ENCODE results near the gene PRKD2. TPM values are rescaled to one million over a fixed set of nuclear protein-coding genes. Genes with fewer than 3 reads are reported as not detected.

The PRKD2 gene
- total RNA-seq, 1 donor = 9.0 TPM

GRCh38 chr19:46723471-46723870 lies 6.6 kb upstream of the PRKD2 start:
- no peaks in the 10 kb centered on the region for H3K27me3 ChIP-seq (ENCODE audit: insufficient read depth, low read length)
- no peaks in the 10 kb centered on the region for H3K9me3 ChIP-seq (ENCODE audit: low read depth, low read length)
- H3K27ac ChIP-seq (ENCODE audit: low read depth, low read length) = no peak overlapping the region
- H3K4me2 ChIP-seq (ENCODE audit: insufficient read depth, low read length) = no peak overlapping the region
- no peaks in the 10 kb centered on the region for H3K4me1 ChIP-seq (ENCODE audit: insufficient read depth, low read length)
- peaks cover 88% of the 10 kb centered on the region for H3K36me3 ChIP-seq (ENCODE audit: insufficient read depth, low read length)
- H3K79me2 ChIP-seq (ENCODE audit: insufficient read depth, low read length) = peaks cover 18% of the 10 kb centered on the region
- H2AFZ ChIP-seq (ENCODE audit: low read length) = no peak overlapping the region
- peak; percentile 72 for DNase-seq (ENCODE audit: insufficient read length, low spot score, missing footprints)
- no peak for TF ChIP-seq CTCF (IDR thresholded peaks at IDR 0.05; ENCODE audit: extremely low read depth, low read depth, low read length)
- no peak overlapping the region for H3K4me3 ChIP-seq (ENCODE audit: insufficient read depth, low read length)
- peaks cover 29% of the 10 kb centered on the region for H4K20me1 ChIP-seq (ENCODE audit: insufficient read depth, low read length)

- no peak overlapping the region for H2AFZ ChIP-seq (ENCODE audit: low read length)
- no peak for DNase-seq (ENCODE audit: insufficient read length, low spot score, missing footprints)
- no peaks in the 10 kb centered on the region for H3K4me1 ChIP-seq (ENCODE audit: insufficient read depth, low read length)
- peaks cover 13% of the 10 kb centered on the region for H3K79me2 ChIP-seq (ENCODE audit: insufficient read depth, low read length)
- no peak for TF ChIP-seq CTCF (IDR thresholded peaks at IDR 0.05; ENCODE audit: extremely low read depth, low read depth, low read length)
- peaks cover 87% of the 10 kb centered on the region for H3K36me3 ChIP-seq (ENCODE audit: insufficient read depth, low read length)
- no peaks in the 10 kb centered on the region for H3K9me3 ChIP-seq (ENCODE audit: low read depth, low read length)
- no peak overlapping the region for H3K27ac ChIP-seq (ENCODE audit: low read depth, low read length)
- H3K27me3 ChIP-seq (ENCODE audit: insufficient read depth, low read length) = no peaks in the 10 kb centered on the region
- no peak overlapping the region for H3K4me2 ChIP-seq (ENCODE audit: insufficient read depth, low read length)
- peaks cover 25% of the 10 kb centered on the region for H4K20me1 ChIP-seq (ENCODE audit: insufficient read depth, low read length)
- H3K4me3 ChIP-seq (ENCODE audit: insufficient read depth, low read length) = no peak overlapping the region
These were observed 6.1 kb upstream of the PRKD2 start for GRCh38 chr19:46723023-46723461.

GRCh38 chr19:46722421-46723022 lies 5.6 kb upstream of the PRKD2 start:
- no peaks in the 10 kb centered on the region for H3K9me3 ChIP-seq (ENCODE audit: low read depth, low read length)
- H3K27ac ChIP-seq (ENCODE audit: low read depth, low read length) = no peak overlapping the region
- DNase-seq (ENCODE audit: insufficient read length, low spot score, missing footprints) = peak; percentile 84
- peaks cover 20% of the 10 kb centered on the region for H4K20me1 ChIP-seq (ENCODE audit: insufficient read depth, low read length)
- no peaks in the 10 kb centered on the region for H3K4me1 ChIP-seq (ENCODE audit: insufficient read depth, low read length)
- H3K4me3 ChIP-seq (ENCODE audit: insufficient read depth, low read length) = no peak overlapping the region
- no peak for TF ChIP-seq CTCF (IDR thresholded peaks at IDR 0.05; ENCODE audit: extremely low read depth, low read depth, low read length)
- H3K79me2 ChIP-seq (ENCODE audit: insufficient read depth, low read length) = peaks cover 8% of the 10 kb centered on the region
- H3K27me3 ChIP-seq (ENCODE audit: insufficient read depth, low read length) = no peaks in the 10 kb centered on the region
- no peak overlapping the region for H2AFZ ChIP-seq (ENCODE audit: low read length)
- H3K36me3 ChIP-seq (ENCODE audit: insufficient read depth, low read length) = peaks cover 84% of the 10 kb centered on the region
- no peak overlapping the region for H3K4me2 ChIP-seq (ENCODE audit: insufficient read depth, low read length)

GRCh38 chr19:46722004-46722380 lies 5.1 kb upstream of the PRKD2 start:
- H3K9me3 ChIP-seq (ENCODE audit: low read depth, low read length) = no peaks in the 10 kb centered on the region
- no peak for TF ChIP-seq CTCF (IDR thresholded peaks at IDR 0.05; ENCODE audit: extremely low read depth, low read depth, low read length)
- peaks cover 19% of the 10 kb centered on the region for H4K20me1 ChIP-seq (ENCODE audit: insufficient read depth, low read length)
- H3K4me2 ChIP-seq (ENCODE audit: insufficient read depth, low read length) = no peak overlapping the region
- H3K79me2 ChIP-seq (ENCODE audit: insufficient read depth, low read length) = peaks cover 3% of the 10 kb centered on the region
- H3K36me3 ChIP-seq (ENCODE audit: insufficient read depth, low read length) = peaks cover 79% of the 10 kb centered on the region
- no peak overlapping the region for H3K27ac ChIP-seq (ENCODE audit: low read depth, low read length)
- DNase-seq (ENCODE audit: insufficient read length, low spot score, missing footprints) = peak; percentile 47
- no peaks in the 10 kb centered on the region for H3K27me3 ChIP-seq (ENCODE audit: insufficient read depth, low read length)
- H3K4me3 ChIP-seq (ENCODE audit: insufficient read depth, low read length) = no peak overlapping the region
- H3K4me1 ChIP-seq (ENCODE audit: insufficient read depth, low read length) = no peaks in the 10 kb centered on the region
- no peak overlapping the region for H2AFZ ChIP-seq (ENCODE audit: low read length)
